22Rv1 (cell line): ENCODE data around the gene STRBP.

Source experiments
- CTCF ChIP-seq: fragments of 450-650 bp; IDR thresholded peaks from 2 replicates; pipeline ENCODE4 v1.5.1; 2017; ENCODE audit warnings: mild to moderate bottlenecking
- ZFX ChIP-seq: fragments of 450-650 bp; IDR thresholded peaks from 2 replicates; pipeline ENCODE4 v1.6.1; 2017; ENCODE audit warnings: antibody characterized with exemption, borderline replicate concordance

DNA sequence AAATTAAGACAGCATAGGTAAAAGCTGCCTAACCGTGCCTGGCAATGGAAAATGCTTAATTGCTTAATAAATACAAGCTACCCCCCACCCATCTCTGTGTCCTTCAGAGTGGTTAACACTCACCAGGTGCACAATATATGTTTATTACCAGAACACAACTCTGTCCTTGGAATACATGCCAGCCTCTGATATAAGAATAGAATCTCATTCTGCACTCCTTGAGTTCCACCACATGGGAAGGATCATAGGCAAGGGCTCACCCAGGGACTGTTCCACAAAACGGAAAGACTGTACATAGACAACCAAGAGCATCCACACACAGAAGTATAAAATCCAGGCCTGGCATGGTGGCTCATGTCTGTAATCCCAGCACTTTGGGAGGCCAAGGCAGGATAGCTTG is 91.4 kb downstream of the STRBP start:
- no peak for TF ChIP-seq CTCF
- TF ChIP-seq ZFX = no peak
